GM18868 (cell line): ENCODE results near the gene ADH1A.
"Not testable (repeated sequence)": the region's sequence is repeated elsewhere in the genome, so short reads cannot be mapped to it uniquely, and the experiment has no call there.

ENCODE experiments used
- ATAC-seq: cut with Tn5 transposase; IDR thresholded peaks from one replicate; pipeline ENCODE4 v1.9.1; 2021; ENCODE audit warnings: mild to moderate bottlenecking, moderate library complexity; ENCODE audit not compliant: unreplicated experiment

Gene ADH1A

DNA sequence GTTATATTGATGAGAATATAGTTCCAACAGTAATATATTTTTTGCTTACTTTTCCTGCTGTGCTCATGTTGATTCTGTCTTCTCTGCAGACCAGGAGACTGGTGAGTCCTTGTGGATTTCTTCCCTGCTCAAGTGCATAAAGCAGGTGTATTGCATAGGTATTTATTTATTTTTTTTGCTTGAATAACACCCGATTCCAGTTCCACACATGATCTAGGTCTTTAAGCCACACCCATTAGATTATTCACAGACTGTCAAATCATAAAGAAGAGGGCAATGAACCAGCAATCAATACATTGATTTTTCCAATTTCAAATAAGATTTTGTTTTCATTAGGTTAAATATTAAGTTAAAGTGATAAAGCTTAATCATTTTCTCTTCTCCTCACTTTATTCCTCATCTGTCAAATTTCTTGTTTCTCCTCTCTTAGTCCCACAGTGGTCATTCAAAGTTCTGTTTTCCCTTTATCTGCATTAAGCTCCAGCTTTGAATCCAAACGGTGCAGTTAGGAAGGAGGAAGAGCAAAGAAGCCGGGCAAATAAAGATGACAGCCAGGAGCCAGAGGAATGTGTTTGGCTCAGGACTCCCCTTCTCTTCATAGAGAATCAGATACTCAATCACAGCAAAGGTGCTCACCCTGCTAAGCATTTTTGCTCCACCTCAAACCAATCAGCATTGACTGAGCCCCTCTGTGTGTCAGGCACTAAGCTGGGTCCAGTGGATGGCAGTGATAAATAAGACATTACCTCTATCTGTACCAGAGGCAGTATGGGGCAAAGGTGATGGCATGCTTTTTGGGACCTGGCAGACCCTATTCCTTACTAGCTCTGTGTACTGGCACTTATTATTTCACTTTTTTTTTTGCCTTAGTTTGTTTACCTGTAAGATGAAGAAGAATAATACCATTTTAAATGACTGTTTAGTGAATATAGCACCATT is at the start of gene ADH1A:
TSS of gene ADH1A (minus strand) at position 138 of the 939 bp plus-strand sequence. CDS start at position 67, 71 bp downstream.
- ATAC-seq, result no peak

DNA sequence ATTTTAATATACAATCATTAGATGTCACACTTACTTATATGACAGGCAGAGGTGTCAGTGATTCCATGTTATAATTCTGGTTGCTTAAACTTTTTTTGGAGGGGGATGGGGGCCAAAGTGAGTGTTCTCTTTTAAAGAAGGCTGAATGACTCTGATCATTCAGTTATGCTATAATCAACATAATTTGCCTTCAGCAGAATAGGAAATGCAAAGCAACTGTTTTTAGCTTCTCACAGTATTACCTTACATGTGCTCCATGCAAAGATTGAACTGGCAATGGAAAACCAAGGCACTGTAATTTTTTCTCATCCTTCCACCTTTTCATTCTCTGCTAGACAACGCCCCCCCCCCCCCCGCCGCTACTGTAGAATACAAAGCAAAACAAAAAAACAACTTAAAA is 48.4 kb upstream of the ADH1A start:
- no peak for ATAC-seq

DNA sequence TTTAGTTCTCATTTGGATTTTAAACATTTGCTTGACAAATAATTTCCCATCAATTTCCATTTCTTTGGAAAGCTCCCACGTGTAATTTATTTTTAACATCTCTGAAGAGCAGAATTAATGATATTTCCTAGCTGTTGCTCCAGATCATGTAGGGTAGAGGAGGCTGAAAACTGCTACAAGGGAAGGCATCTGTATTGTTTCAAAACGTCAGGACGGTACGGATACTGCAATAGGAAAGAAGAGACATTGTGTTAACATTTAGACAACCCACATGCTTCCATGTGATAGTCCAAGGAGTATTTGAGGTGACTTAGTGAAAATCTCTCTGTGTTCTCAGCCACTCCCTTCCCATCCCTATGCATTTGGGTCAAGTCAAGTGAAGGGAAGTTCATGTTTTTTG is 45.8 kb upstream of the ADH1A start:
- no peak for ATAC-seq

DNA sequence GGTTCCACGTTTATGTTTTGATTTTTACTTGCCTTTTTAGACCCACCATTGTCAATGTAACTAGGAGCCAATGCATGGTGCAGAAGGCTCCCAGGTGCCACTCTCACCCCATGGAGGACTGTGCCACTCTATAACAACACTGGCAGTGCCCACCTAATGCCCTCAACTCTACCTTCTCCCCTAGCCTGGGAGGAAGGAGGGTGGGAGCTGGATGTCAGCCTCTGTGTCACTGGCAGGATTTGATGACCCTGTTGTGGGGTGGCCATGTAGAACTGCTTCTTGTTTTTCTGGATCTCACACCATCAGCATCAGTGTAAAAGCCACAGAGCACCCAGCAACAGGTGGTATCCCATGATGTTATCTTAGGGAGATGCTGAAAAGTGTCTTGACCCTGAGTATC is 44.1 kb upstream of the ADH1A start:
- no peak for ATAC-seq

DNA sequence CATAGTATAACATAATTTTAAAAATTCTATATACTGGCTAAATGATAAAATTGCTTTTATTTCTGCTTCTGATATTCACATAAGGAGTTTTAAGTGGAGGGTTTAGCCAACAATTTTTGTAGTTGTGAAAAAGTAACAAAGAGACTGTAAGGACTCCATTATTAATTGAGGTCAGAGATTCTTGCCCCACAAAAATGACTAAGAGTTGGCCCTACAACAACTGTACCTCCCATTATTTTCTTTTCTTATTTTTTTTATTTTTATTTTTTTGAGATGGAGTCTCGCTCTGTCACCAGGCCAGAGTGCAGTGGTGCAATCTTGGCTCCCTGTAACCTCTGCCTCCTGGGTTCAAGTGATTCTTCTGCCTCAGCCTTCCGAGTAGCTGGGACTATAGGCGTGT is 39.9 kb upstream of the ADH1A start:
- ATAC-seq, result no peak

DNA sequence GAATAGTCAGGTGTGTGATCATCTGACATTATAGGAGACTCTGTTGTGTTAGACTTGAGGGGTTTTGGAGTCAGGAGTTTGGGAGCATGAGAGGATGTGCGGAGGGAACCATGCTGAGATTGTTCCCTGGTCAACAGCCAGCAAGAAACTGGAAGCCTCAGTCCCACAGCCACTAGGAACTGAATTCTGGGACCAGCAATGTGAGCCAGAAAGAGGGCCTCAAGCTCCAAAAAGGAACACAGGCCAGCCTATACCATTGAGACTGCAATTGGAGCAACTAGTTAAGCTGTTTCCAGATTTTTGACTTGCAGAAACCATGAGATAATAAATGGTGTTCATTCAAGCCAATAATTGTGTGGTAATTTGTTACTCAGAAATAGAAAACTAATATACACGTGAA is 39.1 kb upstream of the ADH1A start:
- ATAC-seq, result no peak

DNA sequence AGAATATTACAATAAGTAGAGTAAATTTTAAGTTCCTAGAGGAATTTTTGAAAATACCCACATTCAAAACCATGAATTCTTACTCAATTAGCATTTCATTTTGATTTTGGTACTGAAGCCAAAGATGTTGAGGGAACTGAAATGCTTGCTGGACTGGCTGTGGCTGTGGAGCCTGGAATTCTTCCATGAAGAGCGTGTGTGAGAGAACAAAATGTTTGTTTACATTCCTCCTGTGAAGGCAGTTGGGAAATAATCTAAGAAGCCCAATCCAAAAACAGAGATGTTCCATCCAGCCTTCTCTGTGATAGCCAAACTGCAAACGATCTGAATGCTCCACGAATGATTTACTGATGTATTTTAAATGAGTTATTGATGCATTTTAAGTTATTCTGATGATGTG is 34.2 kb upstream of the ADH1A start:
- no peak for ATAC-seq

DNA sequence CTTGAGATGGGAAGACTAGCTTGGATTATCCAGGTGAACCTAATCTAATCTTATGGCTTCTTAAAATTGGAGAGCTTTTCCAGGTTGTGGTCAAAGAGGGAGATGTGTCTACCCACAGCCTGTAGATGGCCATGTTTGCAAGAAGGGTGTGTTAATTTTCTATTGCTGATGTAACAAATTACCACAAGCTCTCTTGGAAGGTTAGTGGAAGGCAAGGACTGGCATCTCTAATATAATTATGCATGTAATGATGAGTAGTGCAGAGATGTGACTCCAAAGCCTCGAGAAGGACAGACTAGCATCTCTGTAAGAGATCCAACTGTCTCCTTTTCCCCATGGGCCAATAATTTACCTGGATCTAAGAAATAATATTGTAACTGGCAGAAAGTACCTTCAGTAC is 33.6 kb upstream of the ADH1A start:
- ATAC-seq, result no peak

DNA sequence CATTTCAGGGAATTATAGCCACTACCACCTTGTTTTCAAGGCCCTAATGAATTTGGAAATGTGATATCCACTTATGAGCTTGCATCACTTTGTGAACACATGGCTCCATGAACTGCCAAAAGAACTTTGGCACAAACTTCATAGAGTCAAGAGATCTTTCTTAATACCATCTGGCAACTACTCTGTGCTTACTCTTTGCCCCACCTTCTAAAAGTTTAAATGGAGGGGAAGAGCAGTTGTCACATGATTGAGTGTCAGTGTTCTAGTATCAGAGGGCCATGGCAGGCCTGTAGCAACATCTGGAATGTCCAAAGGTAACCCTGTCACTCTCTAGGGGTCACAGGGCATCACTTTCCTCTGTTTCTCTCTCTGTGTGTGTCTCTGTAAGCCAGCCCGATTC is 33.0 kb upstream of the ADH1A start:
- ATAC-seq, result no peak

DNA sequence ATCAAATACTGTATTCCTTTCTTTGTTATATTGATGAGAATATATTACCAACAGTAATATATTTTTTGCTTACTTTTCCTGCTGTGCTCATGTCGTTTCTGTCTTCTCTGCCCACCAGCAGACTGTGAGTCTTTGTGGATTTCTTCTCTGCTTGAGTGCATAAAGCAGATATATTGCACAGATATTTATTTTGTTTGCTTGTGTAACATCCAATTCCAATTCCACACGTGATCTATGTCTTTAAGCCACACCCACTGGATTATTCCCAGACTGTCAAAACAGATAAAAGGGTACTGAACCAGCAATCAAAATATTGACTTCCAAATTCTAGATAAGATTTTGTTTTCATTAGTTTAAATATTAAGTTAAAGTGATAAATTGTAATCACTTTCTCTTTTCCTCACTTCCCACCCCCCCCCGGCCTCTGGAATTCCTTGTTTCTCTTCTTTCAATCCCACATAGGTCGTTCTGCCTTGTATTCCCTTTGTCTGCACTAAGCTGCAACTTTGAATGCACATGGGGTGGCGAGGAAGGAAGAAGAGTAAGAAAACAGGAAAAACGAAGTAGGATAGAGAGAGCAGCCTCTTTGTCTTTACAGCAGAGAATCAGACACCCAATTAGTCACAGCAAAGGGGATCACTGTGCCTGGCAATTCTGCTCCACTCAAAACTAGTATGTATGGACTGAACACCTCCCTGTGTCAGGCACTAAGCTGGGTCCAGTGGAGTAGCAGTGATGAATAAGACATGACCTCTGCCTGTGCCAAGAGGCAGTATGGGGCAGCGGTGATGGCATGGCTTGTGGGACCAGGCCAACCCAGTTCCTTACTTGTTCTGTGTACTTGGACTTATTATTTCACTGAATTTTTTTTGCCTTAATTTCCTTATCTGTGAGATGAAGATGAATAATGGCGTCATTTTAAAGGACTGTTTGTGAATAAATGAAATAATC is 30.7 kb upstream of the ADH1A start, which contains the start of gene ADH1B:
TSS of gene ADH1B (minus strand) at position 161 of the 951 bp plus-strand sequence. CDS start at position 91, 70 bp downstream.
- no peak for ATAC-seq

DNA sequence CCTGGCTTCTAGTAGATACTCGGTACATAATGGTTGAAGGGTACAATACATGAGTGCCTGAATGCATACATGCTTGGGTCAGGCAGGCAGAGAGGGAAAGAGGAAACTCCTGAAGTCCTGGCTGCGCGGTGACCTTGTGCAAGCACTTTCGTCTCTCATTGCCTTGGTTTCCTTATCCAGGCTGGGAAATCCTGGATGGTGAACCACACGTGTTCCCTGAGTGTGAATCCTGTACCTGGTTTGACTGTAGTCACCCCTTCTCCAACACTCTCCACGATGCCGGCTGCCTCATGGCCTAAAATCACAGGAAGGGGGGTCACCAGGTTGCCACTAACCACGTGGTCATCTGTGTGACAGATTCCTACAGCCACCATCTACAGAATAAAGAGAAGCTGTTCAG is 27.0 kb upstream of the ADH1A start:
- not testable (repeated sequence) for ATAC-seq

DNA sequence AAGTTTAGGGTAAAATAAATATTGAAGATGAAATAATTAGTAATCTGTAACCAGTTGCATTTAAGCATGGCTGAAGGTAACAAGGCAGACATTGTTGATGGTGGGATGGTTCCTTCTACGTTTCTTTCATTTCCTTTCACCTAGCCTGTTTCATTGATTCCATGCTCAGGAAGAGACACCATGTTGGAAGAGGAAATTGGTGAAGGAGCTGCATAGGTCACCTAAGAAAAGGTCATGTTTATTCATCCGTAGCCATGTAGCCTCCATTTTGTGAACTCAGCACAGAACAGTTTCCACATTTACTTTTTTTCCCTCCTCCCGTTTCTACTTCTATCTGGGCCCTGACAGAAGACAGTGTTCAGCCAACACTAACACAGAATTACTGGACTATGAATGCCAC is 26.6 kb upstream of the ADH1A start:
- ATAC-seq, result no peak

DNA sequence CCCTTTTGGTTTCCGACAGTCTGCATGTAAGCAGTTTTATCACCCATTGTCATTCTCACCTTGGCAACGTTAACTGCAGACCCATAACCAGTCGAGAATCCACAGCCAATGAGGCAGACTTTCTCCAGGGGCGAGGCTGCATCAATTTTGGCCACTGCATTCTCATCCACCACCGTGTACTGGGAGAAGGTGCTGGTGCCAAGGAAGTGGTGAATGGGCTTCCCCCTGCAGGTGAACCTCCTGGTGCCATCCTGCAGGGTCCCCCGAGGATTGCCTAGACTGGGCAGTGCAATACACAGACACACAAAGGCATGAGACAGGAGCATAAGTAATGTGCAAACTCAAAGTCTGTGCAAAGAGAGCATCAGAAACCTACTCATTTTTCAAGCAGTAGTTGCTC is 25.1 kb upstream of the ADH1A start:
- ATAC-seq, result no peak

DNA sequence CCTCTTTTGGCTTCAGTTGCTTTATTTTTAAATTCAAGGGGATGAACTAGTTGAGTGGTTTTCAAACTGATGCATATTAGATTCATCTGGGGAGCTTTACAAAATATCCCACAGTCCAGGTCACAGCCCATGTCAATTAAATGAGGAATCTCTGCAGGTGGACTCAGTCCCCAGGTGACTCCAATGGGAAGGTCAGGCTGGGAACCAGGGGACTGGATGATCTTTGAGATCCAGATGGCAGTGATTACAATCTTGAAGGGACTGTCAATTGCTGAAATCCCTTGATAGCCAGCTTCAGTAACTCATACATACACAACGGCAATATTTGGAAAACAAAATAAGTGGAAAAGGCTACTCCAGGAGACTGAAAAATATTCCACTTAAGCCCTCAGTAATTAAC is 23.4 kb upstream of the ADH1A start:
- no peak for ATAC-seq

DNA sequence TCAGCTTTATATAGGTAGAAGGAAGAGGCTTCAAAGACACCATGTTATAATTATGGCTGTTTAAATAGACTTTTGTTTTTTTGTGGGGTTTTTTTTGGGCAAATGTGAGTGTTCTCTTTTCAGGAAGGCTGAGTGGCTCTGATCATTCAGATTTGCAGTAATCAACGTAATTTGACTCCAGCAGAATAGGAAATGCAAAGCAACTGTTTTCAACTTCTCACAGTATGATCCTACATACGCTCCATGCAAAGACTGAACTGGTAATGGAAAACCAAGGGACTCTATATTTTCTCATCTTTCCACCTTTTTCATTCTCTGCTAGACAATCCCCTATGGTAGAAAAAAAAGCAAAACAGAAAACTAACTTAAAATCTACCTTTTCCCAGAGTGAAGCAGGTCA is 19.6 kb upstream of the ADH1A start:
- ATAC-seq, result no peak

DNA sequence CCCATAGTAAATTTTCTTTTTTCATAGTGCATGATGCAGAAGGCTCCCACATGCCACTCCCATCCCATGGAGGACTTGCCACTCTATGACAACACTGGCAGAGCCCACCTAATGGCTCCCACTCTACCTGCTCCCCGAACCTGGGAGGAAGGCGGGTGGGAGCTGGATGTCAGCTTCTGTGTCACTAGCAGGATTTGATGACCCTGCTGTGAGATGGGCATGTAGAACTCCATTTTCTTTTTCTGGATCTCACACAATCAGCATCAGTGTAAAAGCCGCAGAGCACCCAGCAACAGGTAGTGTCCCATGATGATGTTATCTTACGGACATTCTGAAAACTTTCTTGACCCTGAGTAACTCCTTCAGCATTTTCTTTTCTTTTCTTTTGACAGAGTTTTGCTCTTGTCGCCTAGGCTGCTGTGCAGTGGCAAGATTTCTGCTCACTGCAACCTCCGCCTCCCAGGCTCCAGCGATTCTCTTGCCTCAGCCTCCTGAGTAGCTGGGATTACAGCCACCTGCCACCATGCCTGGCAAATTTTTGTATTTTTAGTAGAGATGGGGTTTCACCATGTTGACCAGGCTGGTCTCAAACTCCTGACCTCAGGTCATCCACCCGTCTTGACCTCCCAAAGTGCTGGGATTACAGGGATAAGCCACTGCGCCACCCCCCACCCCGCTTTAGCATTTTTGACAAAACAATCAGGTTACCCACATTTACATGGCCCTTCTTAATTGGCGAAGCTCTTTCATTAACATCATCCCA is 15.0 kb upstream of the ADH1A start:
- ATAC-seq, result no peak

DNA sequence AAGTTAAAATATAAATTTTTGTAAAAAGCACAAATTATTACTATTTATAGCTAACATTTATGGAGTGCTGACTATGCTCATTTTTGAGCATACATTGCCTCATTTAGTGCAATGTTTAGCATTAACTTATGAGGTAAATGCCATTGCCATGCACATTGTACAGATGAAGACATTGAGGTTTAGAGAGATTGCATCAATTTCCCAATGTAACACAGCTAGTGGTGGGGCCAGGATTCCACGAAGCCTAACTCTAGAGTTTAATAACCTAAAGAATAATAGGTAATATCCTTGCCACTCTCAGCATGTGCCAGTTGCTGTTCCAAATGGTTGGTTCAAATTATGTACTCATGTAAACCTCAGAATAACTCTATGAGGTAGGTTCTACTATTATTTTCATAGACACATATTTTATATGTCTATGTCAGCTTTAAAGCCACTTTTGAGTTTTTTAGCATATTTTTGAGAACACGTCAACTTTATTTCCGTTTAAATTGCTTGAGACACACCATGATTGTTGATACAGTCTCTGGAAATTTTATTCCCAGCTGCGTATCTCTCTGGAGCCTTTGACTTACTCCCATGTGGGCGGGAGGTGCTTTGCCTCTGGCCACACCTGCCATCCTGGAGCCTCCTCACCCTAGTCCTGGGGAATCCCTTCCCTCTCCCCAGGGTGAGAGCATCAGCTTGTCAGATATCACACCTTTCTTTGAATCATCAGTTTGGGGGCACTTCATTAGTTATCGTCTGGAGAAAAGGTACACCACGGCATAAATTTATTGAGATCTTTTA is 10.8 kb upstream of the ADH1A start:
- ATAC-seq, result no peak

DNA sequence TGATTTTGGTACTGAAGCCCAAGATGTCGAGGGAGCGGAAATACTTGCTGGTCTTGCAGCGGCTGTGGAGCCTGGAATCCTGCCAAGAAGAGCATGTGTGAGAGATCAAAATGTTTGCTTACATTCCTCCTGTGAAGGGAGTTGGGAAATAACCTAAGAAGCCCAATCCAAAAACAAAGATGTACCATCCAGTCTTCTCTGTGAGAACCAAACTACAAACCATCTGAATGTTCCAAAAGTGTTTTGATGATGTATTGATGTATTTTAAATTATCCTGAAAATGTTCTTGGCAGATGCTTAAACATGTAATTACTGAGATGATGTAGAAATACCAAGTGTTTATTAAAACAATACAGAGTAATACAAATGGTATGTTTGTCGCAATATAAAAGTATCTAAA is 10.1 kb upstream of the ADH1A start:
- ATAC-seq, result no peak

DNA sequence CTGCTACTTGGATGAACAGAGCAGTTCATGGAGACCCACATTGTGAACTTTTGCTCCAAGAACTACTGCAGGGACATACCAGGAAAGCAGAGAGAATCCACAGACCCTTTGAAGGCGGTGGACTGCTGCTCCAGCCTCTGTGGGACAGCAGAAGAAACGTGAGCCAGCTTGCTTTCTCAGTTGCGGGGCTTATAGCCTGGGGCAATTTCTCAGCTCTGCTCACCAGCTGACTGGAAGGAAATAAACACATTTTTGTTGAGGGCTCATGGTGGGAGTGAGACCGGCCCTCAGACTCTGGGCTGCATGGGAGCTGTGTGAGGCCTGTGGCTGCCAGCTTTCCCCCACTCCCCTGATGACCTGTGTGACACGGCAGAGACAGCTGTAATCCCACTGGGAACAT is 2.6 kb upstream of the ADH1A start:
- ATAC-seq, result no peak

DNA sequence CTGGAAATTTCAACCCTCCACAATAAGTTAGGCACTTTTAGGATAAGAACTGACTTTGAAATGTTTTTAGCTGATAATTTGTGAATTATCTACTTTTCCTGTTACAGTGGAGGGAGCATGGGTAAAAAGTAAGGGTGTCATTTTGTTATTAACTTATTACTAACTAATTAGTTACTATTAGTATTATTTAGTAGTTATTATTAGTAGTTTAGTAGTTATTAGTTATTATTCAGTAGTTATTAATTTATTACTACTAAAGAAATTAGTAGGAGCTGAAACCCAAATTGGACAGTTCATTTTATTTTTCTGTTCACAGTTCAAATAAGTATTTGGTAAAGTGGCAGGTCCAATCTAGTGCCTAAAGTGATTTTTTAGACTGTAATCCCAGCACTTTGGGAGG is 5.4 kb downstream of the ADH1A start:
- no peak for ATAC-seq
